Suprapubic skin (tissue), 4 donors: ENCODE measurements around the gene COX7B2. TPM values are rescaled to one million over a fixed set of nuclear protein-coding genes. Genes with fewer than 3 reads are reported as not detected.

Experiments used
- DNase-seq, 2 donors: peaks; one replicate each; pipeline ENCODE4 v3.0.0-alpha.2; 2019; ENCODE audit warnings: low spot score in 2 of 2
- H3K27ac ChIP-seq: fragments of 200-600 bp; sonication (generic); one replicate; pipeline ENCODE4 v1.5.1; 2019
- H3K27me3 ChIP-seq: fragments of 200-600 bp; sonication (generic); one replicate; pipeline ENCODE4 v1.5.1; 2019
- H3K36me3 ChIP-seq: fragments of 200-600 bp; sonication (generic); one replicate; pipeline ENCODE4 v1.5.1; 2019
- H3K4me1 ChIP-seq: fragments of 200-600 bp; sonication (generic); one replicate; pipeline ENCODE4 v1.5.1; 2019
- H3K4me3 ChIP-seq: fragments of 200-600 bp; sonication (generic); one replicate; pipeline ENCODE4 v1.5.1; 2019; ENCODE audit warnings: mild to moderate bottlenecking
- H3K9me3 ChIP-seq: fragments of 200-600 bp; sonication (generic); one replicate; pipeline ENCODE4 v1.5.1; 2019
- CTCF ChIP-seq, 2 donors: fragments of 200-600 bp in 1 of 2; fragments of 450-650 bp in 1 of 2; sonication (generic) in 1 of 2; IDR thresholded peaks; one replicate each; pipeline ENCODE4 v1.5.1; 2016 to 2019; ENCODE audit warnings: antibody characterized with exemption in 2 of 2, mild to moderate bottlenecking in 1 of 2, moderate library complexity in 1 of 2
- EP300 ChIP-seq: sonication (generic); formaldehyde crosslinking; IDR thresholded peaks from one replicate; pipeline ENCODE4 v1.6.1; 2017; ENCODE audit warnings: antibody characterized with exemption
- POLR2A ChIP-seq, 2 donors: fragments of 450-650 bp; IDR thresholded peaks; one replicate each; pipeline ENCODE4 v1.6.1; 2017; ENCODE audit warnings: antibody characterized with exemption in 2 of 2, mild to moderate bottlenecking in 2 of 2, moderate library complexity in 2 of 2
- POLR2AphosphoS5 ChIP-seq, 3 donors: sonication (generic); formaldehyde crosslinking; IDR thresholded peaks; one replicate each; pipeline ENCODE4 v1.6.1; 2017; ENCODE audit warnings: antibody characterized with exemption in 3 of 3
- WGBS: methylation state at CpG from one replicate; pipeline ENCODE4 v1.1.5; 2018; 5-methylcytosine and 5-hydroxymethylcytosine counted together
- total RNA-seq, 4 donors: library from RNA; depleted of rRNA; stranded (reverse); fragments of >200 nt; gene quantifications; one replicate each; pipeline ENCODE4 v1.1.0, GENCODE V29; 2016

Gene COX7B2
- total RNA-seq, 4 donors from 2014 or later = not detected

- Histone ChIP-seq H3K9me3 (no peaks in the 10 kb centered on the region), H3K4me3 (no peak overlapping the region), H3K27ac (no peak overlapping the region), H3K4me1 (no peaks in the 10 kb centered on the region), H3K27me3 (no peaks in the 10 kb centered on the region), H3K36me3 (no peaks in the 10 kb centered on the region)
- no peak for DNase-seq
- TF ChIP-seq EP300 (no peak), CTCF (IDR thresholded peaks at IDR 0.05) (peak in 1 of 2 donors; percentile 20)
- WGBS = 23% methylated on average over 3 of the region's 3 CpGs
Measured at GRCh38 chr4:46931981-46932380, 22.9 kb upstream of the COX7B2 start.

- H3K36me3 ChIP-seq = no peaks in the 10 kb centered on the region
- H3K4me1 ChIP-seq = no peaks in the 10 kb centered on the region
- H3K9me3 ChIP-seq = no peaks in the 10 kb centered on the region
- H3K4me3 ChIP-seq = no peak overlapping the region
- no peak for TF ChIP-seq POLR2A (IDR thresholded peaks at IDR 0.05)
- no peak for TF ChIP-seq POLR2AphosphoS5 (IDR thresholded peaks at IDR 0.05)
- no peak for TF ChIP-seq EP300
- TF ChIP-seq CTCF (IDR thresholded peaks at IDR 0.05) = no peak
- H3K27me3 ChIP-seq = no peaks in the 10 kb centered on the region
- no peak overlapping the region for H3K27ac ChIP-seq
- WGBS = 69% methylated on average over 3 of the region's 3 CpGs
- no peak for DNase-seq
Measured at GRCh38 chr4:46930891-46931290, 21.8 kb upstream of the COX7B2 start.

- no peak for DNase-seq
- Histone ChIP-seq H3K36me3 (no peaks in the 10 kb centered on the region), H3K4me3 (no peak overlapping the region), H3K9me3 (no peaks in the 10 kb centered on the region), H3K27ac (no peak overlapping the region), H3K4me1 (no peaks in the 10 kb centered on the region), H3K27me3 (no peaks in the 10 kb centered on the region)
- TF ChIP-seq POLR2A (IDR thresholded peaks at IDR 0.05) (no peak), CTCF (IDR thresholded peaks at IDR 0.05) (no peak), POLR2AphosphoS5 (IDR thresholded peaks at IDR 0.05) (no peak), EP300 (no peak)
Measured at GRCh38 chr4:46927201-46927600, 18.2 kb upstream of the COX7B2 start.

GRCh38 chr4:46924789-46925529, 15.9 kb upstream of the COX7B2 start:
- no peak for DNase-seq
- Histone ChIP-seq H3K36me3 (no peaks in the 10 kb centered on the region), H3K4me1 (no peaks in the 10 kb centered on the region), H3K27ac (no peak overlapping the region), H3K9me3 (no peaks in the 10 kb centered on the region), H3K4me3 (no peak overlapping the region), H3K27me3 (no peaks in the 10 kb centered on the region)
- TF ChIP-seq CTCF (IDR thresholded peaks at IDR 0.05) (no peak), EP300 (no peak), POLR2AphosphoS5 (IDR thresholded peaks at IDR 0.05) (no peak), POLR2A (IDR thresholded peaks at IDR 0.05) (no peak)

- Histone ChIP-seq H3K9me3 (no peaks in the 10 kb centered on the region), H3K4me3 (no peak overlapping the region), H3K27ac (no peak overlapping the region), H3K27me3 (no peaks in the 10 kb centered on the region), H3K4me1 (no peaks in the 10 kb centered on the region), H3K36me3 (no peaks in the 10 kb centered on the region)
- TF ChIP-seq POLR2A (IDR thresholded peaks at IDR 0.05) (no peak), EP300 (no peak), POLR2AphosphoS5 (IDR thresholded peaks at IDR 0.05) (no peak), CTCF (IDR thresholded peaks at IDR 0.05) (no peak)
- no peak for DNase-seq
- 72% methylated on average over 3 of the region's 3 CpGs for WGBS
Measured at GRCh38 chr4:46922205-46922604, 13.2 kb upstream of the COX7B2 start.
